NCI-H1417 (cell line): ENCODE data around the gene CHCT1.
"Not testable (repeated sequence)": the region's sequence is repeated elsewhere in the genome, so short reads cannot be mapped to it uniquely, and the experiment has no call there.

Experiments used
- DNase-seq, 3 experiments: peaks; one replicate each; lab custom pipeline; 2025; lab: John Stamatoyannopoulos, UW

CHCT1 gene

DNA sequence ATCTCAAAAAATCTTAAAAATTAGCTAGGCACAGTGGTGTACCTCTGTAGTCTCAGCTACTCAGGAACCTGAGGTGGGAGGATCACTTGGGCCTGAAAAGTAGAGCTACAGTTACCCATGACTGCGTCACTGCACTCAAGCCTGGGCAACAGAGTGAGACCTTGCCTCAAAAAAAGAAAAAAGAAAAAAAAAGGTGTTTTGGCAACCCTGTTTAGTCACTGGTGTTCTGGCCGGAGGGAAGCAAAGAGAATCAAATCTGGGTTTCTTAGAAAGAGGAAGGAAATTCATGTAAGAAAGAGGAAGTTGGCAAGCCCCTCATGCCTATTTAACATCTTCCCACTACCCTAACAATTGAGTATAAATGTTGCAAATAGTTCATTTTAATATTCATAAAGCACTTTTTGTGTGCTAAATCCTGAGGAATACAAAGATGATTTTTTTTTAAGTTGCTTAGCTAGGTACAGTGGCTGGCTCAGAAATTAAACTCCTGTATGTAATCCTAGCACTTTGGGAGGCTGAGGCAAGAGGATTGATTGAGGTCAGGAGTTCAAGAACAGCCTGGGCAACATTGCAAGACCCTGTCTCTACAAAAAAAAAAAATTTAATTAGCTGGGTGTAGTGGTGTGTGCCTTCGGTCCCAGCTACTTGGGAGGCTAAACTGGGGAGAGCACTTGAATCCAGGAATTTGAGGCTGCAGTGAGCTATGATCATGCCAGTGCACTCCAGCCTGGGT is 23.9 kb upstream of the CHCT1 start:
- DNase-seq, result no peak

GRCh38 chr17:60401819-60402218 is 20.5 kb upstream of the CHCT1 start:
- no peak for DNase-seq

DNA sequence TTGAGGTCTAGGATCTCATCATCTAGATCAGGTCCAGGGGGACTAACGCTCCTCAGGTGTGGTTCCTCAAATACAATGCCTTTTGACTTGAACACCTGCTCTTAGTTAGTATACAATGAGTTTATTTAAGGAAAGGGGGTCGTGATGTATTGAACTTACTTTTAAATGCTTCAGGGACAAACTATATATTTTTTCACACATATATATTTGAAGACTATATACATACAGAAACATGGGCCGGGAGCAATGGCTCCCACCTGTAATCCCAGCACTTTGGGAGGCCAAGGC is 18.8 kb upstream of the CHCT1 start:
- no peak for DNase-seq

DNA sequence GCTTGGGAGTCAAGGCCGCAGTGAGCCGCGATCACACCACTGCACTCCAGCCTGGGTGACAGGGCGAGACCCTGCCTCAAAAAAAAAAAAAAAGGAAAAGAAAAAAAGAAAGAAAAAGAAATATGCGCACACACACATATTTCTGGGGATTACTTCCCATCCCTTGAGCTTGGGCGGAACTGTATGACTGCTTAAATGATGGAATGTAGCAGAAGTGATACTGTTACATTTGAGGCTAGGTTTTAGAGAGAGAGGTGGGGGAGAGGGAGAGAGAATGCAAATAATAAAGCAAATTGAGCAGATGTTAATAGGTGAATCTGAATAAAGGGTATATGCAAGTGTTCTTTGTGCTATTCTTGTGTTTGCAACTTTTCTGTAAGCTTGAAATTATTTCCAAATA is 18.3 kb upstream of the CHCT1 start:
- no peak for DNase-seq

DNA sequence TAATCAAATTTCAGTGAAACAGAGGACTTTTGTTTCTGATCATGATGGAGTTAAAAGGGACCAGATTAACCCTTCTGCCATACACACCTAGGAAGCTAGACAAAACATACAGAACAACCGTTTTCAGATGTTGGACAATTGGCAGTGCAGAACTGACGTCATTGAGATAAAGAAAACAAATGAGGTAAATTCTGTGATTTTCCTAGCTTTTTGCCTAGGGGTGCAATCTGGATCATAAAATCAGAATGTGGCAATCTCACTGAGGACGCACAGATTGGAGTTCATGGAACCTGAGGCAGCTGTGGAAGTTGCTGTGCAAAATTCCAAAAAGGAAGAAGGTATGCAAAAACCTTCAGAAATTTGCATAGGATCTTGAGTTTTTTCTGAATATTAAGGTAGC is 15.4 kb upstream of the CHCT1 start:
- no peak for DNase-seq

DNA sequence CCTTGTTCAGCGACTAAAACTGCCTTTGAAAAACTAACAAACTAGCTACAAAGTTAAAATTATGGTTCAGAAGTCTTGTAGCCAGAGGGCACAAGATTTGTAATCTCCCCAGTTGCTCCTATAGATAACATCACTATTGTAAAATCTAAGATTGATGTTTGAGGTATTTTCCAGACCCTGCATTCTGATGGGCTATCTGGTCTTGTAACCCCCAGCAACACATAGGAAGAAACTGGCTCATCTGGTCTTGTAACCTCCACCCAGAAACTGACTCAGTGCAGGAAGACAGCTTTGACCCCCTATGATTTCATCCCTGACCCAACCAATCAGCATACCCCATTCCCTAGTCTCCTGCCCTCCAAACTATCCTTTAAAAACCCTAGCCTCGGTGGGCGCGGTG is 12.3 kb upstream of the CHCT1 start:
- DNase-seq, result no peak

GRCh38 chr17:60412701-60413100 is 9.6 kb upstream of the CHCT1 start:
- no peak for DNase-seq

DNA sequence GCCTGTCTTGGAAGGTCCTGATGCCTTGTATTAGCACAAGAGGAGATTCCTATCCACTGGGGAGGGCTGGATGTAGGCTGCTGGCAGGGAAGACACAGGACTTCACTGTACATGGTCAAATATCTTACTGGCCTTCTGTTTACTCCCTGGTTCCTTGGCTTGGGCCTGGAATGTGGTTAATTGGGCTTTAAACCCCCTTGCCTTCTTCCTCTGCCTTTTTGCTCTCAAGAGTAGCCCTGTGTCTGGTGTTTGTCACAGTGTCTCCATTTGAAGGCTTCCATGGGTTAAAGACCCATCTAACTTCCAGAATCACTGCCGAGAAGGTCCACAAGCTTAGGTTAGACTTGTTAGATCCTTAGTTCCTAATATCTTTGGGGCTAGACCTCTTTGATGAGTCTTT is 7.1 kb upstream of the CHCT1 start:
- DNase-seq, result no peak

GRCh38 chr17:60416368-60416925 is 5.8 kb upstream of the CHCT1 start:
- DNase-seq, result no peak

DNA sequence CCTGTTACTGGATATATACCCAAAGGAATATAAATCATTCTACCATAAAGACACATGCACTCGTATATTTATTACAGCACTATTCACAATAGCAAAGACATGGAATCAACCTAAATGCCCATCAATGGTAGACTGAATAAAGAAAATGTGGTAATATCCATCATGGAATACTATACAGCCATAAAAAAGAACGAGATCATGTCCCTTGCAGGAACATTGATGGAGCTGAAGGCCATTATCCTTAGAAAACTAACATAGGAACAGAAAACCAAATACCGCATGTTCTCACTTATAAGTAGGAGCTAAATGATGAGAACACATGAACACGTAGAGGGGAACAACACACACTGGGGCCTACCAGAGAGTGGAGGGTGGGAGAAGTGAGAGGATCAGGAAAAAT is 3.3 kb upstream of the CHCT1 start:
- DNase-seq, result not testable (repeated sequence)

DNA sequence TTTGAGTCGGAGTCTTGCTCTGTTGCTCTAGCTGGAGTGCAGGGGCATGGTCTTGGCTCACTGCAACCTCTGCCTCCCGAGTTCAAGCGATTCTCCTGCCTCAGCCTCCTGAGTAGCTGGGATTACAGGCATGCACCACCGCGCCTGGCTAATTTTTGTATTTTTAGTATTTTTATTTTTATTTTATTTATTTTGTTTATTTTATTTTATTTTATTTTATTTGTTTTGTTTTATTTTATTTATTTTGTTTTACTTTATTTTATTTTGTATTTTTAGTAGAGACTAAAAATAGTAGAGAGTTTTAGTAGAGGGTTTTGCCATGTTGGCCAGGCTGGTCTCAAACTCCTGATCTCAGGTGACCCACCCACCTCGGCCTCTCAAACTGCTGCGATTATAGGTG is 2.4 kb upstream of the CHCT1 start:
- not testable (repeated sequence) for DNase-seq

DNA sequence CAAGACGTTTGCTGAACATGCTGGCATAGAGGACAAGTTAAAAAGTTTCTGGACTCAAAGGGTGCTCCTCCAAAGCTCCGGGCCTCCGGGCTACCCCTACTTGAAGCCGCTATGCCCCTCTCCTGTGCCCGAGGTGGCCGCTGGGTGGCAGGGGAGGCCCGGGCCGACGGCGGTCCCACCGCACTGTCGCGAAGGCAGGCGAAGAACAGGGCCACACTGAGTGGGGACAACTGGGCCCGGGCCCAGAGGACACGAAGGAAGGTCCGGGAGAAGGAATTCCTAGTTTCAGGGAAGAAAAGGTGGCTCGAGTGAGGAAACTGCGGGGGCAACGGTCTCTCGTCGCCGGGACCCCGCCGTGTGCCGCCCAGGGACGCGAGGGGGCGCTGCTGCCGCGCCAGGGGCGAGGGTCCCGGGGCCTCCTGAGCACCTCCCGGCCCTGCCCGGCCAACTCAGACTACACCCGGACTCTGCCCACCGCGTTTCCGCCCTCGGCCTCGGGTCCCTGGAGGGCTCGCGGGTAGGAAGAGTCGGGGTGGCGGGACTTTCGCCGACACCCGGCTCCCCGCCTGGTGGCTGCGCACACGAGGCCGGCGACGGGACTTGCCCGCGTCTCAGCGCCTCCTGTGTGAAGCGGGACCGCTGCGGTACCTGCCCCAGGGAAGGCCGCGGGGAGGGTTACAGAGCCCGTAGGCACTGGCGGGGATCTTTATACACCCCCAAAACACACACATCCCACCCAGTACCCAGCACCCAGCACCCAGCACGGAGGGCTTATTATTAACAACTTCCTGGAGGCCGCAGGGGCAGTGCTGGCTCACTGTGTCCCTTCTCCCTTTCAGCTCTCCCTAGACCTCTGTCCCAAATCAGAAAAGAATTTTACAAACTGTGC is 772 bp upstream of the CHCT1 start:
- peak in 2 of 3 experiments; percentile 33 to 50 for DNase-seq

DNA sequence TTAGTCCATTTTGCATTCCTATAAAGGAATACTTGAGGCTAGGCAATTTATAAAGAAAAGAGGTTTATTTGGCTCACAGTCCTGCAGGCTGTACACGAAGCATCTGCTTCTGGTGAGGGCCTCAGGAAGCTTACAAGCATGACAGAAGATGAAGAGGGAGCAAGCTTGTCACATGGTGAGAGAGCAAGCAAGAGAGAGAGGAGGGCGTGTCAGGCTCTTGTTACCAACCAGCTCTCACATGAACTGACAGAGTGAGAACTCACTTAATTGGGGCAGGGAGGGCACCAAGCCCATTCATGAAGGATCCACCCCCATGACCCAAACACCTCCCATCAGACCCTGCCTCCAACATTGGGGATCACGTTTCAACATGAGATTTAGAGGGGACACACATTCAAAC is 1.6 kb downstream of the CHCT1 start:
- no peak for DNase-seq

DNA sequence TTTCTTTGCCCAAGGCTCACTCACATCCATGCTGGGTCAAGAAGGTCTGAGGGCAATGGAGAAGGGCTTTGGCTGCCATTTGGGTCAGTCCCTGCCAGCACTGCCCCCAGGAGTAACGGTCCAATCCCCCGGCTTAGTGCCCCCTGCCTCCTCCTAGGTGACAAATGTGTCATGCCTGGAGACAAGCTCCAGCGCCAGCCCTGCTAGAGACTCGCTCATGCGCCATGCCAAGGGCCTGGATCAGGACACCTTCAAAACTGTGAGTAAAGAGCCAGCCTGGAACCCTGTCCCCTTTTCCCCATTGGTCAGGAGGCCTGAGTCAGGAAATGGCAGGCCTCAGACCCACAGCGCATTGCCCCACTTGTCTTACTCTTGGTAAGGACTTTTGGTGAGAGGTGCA is 3.3 kb downstream of the CHCT1 start:
- DNase-seq, result no peak

GRCh38 chr17:60426596-60426995 is 4.3 kb downstream of the CHCT1 start:
- DNase-seq, result no peak

GRCh38 chr17:60428491-60428890 is 6.2 kb downstream of the CHCT1 start:
- not testable (repeated sequence) for DNase-seq

DNA sequence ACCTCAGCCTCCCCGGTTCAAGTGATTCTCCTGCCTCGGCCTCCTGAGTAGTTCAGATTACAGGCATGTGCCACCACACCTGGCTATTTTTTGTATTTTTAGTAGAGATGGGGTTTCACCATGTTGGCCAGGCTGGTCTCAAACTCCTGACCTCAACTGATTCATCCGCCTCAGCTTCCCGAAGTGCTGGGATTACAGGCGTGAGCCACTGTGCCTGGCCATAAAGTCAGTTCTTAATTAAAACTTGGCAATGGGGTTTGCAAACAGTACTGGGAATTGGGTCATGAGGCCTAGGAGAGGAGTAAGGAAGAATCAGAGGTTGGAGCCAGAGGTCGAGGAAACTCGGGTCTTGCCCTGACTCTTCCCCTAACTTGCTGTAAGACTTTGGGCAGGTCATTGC is 8.3 kb downstream of the CHCT1 start:
- not testable (repeated sequence) for DNase-seq

DNA sequence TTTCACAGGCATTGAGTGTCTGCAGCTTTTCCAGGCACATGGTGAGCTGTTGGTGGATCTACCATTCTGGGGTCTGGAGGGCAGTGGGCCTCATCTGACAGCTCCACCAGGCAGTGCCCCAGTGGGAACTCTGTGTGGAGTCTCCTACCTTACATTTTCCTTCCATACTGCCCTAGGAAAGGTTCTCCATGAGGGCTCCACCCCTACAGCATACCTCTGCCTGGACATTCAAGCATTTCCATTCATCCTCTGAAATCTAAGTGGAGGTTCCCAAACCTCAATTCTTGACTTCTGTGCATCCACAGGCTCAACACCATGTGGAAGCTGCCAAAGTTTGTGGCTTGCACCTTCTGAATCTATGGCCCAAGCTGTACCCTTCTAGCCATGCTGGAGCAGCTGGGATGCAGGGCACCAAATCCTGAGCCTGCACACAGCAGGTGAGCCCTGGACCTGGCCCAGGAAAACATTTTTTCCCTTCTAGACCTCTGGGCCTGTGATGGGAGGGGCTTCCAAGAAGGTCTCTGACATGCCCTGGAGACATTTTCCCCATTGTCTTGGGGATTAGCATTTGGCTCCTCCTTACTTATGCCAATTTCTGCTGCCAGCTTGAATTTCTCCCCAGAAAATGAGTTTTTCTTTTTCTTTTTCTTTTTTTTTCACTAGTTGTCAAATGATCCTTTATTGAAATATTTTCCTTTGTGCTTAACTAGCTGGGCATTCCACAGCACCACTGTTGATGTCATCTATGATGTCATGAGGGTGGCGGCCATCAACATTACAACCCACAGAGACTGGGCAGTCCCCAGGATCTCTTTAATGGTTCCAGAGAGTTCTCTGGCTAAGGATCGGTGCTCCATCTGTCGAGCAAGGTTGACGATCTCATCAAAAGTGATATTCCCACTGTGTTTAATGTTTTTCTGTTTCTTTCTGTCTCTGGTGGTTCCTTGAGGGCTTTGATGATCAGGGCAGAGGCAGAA is 11.0 kb downstream of the CHCT1 start:
- DNase-seq, result not testable (repeated sequence)

DNA sequence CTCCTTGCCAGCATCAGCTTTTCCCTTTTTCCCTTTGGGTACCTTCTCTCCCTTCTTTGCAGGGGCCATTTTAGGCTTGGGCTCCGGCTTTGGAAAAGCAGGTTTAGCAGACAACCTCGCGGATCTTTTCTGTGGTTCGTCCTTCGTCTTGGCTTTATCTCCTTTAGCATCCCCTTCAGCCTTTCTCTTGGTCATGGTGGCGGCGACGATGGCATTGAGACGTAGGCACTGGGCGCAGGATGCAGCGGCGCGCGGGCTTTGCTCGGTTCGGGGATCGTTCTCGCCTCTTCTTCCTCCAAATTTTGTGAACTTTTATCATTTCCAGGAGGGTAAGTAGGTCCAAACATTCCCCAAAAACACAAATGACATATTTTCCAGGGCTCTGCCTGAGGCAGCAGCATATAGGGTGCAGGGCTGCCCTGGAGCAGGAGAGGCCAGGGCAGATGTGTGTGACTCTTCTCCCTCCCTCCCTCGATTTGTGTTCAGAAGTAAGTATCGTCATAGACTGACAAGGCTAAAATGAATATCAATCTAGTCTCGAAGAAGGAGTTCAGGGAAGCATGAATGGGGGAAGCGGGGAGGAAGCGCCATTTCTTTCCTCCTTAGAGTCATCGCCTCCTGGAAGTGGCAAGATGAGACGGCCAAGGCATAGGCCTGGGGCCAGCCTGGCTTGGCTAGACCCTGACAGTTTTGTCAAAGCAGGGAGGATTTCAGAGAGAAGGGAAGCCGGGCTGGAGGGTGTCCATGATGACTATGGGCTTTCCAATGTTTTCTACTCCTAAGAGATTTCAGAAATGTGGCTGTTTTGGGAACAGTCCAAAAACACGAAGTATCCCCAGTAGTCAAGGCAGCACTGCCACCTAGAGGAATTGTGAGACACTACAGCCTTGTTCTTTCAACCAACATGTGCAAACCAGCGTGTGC is 13.2 kb downstream of the CHCT1 start:
- DNase-seq, result peak; percentile 55 to 86 (median 80)

DNA sequence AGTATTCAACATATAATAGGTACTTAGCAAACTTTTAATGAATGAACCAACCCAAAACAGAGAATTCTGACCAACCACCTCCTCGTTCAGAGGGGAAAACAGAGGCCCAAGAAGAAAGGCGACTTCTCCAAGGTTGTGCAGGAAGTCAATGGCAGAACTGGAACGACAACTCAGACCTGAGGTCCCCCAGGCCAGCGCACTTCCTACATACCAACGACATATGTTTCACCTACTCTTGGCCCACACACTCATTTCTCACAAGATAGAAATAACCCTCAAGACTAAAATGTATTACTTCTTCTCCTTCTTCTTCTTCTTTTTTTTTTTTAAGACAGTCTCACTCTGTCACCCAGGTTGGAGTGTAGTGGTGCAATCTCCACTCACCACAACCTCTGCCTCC is 14.4 kb downstream of the CHCT1 start:
- DNase-seq, result no peak

DNA sequence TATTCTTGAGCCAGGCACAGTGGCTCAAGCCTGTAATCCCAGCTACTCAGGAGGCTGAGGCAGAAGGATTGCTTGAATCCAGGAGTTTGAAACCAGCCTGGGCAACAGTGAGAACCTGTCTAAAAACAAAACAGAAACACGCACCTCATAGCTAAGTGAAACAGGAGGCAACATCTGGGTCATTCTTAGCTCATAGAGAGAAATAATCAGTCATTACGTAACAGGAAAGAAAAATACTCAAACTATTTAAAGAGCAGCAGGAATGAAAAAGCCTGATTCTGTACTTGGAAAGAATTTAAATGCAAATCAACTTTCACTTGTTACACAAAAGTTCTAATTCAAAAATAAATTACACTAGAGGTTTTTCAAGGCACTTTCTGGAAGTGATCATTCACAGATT is 17.2 kb downstream of the CHCT1 start:
- DNase-seq, result no peak
